HEK293 (cell line): ENCODE results near the gene LPP.

Experiments used
- CTCF ChIA-PET: fragments of 350-600 bp; formaldehyde crosslinking; extraction: SDS; loops from one replicate; lab custom pipeline; 2021; ENCODE audit warnings: antibody characterized with exemption; lab: Yijun Ruan, JAX
- POLR2A ChIA-PET: fragments of 300-600 bp; formaldehyde crosslinking; extraction: SDS; loops from one replicate; lab custom pipeline; 2020; ENCODE audit warnings: antibody characterized with exemption, inconsistent platforms; lab: Yijun Ruan, JAX
- H3K27ac ChIP-seq: fragments of 200-500 bp; sonication (Bioruptor generic); 2 replicates; pipeline ENCODE4 v1.5.1; 2014; ENCODE audit warnings: low read depth, low read length, control low read depth, inconsistent platforms; ENCODE audit errors: extremely low read depth
- H3K36me3 ChIP-seq, 2 experiments: fragments of 200-500 bp in 1 of 2; sonication (Bioruptor generic) in 1 of 2; 1 replicate in 1 of 2; 2 replicates in 1 of 2; pipeline ENCODE4 v1.5.1; 2014 to 2017; ENCODE audit warnings: inconsistent platforms in 2 of 2, low read length in 2 of 2; ENCODE audit not compliant: control insufficient read depth in 2 of 2, insufficient read depth in 1 of 2
- H3K4me1 ChIP-seq: fragments of 200-500 bp; sonication (Bioruptor generic); 2 replicates; pipeline ENCODE4 v1.5.1; 2014; ENCODE audit warnings: mild to moderate bottlenecking, low read length, inconsistent platforms; ENCODE audit not compliant: control insufficient read depth, insufficient read depth
- H3K4me3 ChIP-seq: 2 replicates; pipeline ENCODE4 v1.5.1; 2011; ENCODE audit warnings: low read depth, mild to moderate bottlenecking, control low read depth, low read length, moderate library complexity
- H3K9me3 ChIP-seq: fragments of 200-500 bp; sonication (Bioruptor generic); 2 replicates; pipeline ENCODE4 v1.5.1; 2014; ENCODE audit warnings: low read depth, low read length, inconsistent platforms; ENCODE audit not compliant: control insufficient read depth, insufficient read depth
- KLF10 ChIP-seq: fragments of 450-650 bp; IDR thresholded peaks from 2 replicates; pipeline ENCODE4 v1.5.1; 2018; ENCODE audit warnings: missing biosample characterization, mild to moderate bottlenecking, missing genetic modification characterization
- PRDM1 ChIP-seq: fragments of 450-650 bp; formaldehyde crosslinking; IDR thresholded peaks from 2 replicates; pipeline ENCODE4; 2016; ENCODE audit warnings: missing biosample characterization, missing genetic modification characterization
- SP7 ChIP-seq: fragments of 450-650 bp; formaldehyde crosslinking; IDR thresholded peaks from 2 replicates; pipeline ENCODE4 v1.5.1; 2016; ENCODE audit warnings: missing biosample characterization, missing genetic modification characterization
- YY1 ChIP-seq: fragments of 450-650 bp; formaldehyde crosslinking; IDR thresholded peaks from 2 replicates; pipeline ENCODE4 v1.5.1; 2018; ENCODE audit warnings: missing biosample characterization, missing genetic modification characterization
- ZNF133 ChIP-seq: fragments of 450-650 bp; formaldehyde crosslinking; IDR thresholded peaks from 2 replicates; pipeline ENCODE4 v1.5.1; 2016; ENCODE audit warnings: missing biosample characterization, missing genetic modification characterization
- ZNF146 ChIP-seq: fragments of 450-650 bp; formaldehyde crosslinking; IDR thresholded peaks from 2 replicates; pipeline ENCODE4 v1.5.1; 2016; ENCODE audit warnings: missing biosample characterization, missing genetic modification characterization
- ZNF18 ChIP-seq: fragments of 450-650 bp; formaldehyde crosslinking; IDR thresholded peaks from 2 replicates; pipeline ENCODE4 v1.5.1; 2016; ENCODE audit warnings: missing biosample characterization, missing genetic modification characterization
- ZNF37A ChIP-seq: fragments of 450-650 bp; IDR thresholded peaks from 2 replicates; pipeline ENCODE4 v1.5.1; 2018; ENCODE audit warnings: missing biosample characterization, missing genetic modification characterization
- ZNF423 ChIP-seq: fragments of 450-650 bp; formaldehyde crosslinking; IDR thresholded peaks from 2 replicates; pipeline ENCODE4 v1.5.1; 2016; ENCODE audit warnings: missing biosample characterization, missing genetic modification characterization
- ZNF555 ChIP-seq: fragments of 450-650 bp; formaldehyde crosslinking; conservative IDR thresholded peaks from 2 replicates; pipeline ENCODE4 v1.5.1; 2017; ENCODE audit warnings: missing biosample characterization, mild to moderate bottlenecking, missing genetic modification characterization, inconsistent platforms
- ZNF624 ChIP-seq: fragments of 450-650 bp; formaldehyde crosslinking; IDR thresholded peaks from 2 replicates; pipeline ENCODE4 v1.5.1; 2017; ENCODE audit warnings: missing biosample characterization, missing genetic modification characterization
- ZNF654 ChIP-seq: fragments of 450-650 bp; formaldehyde crosslinking; IDR thresholded peaks from 2 replicates; pipeline ENCODE4 v1.5.1; 2016; ENCODE audit warnings: low read depth, missing biosample characterization, missing genetic modification characterization
- ZNF76 ChIP-seq: fragments of 450-650 bp; formaldehyde crosslinking; IDR thresholded peaks from 2 replicates; pipeline ENCODE4; 2016; ENCODE audit warnings: low read depth, missing biosample characterization, missing genetic modification characterization, borderline replicate concordance
- ZSCAN30 ChIP-seq: fragments of 450-650 bp; IDR thresholded peaks from 2 replicates; pipeline ENCODE4 v1.5.1; 2018; ENCODE audit warnings: missing biosample characterization, mild to moderate bottlenecking, missing genetic modification characterization, moderate library complexity
- TF ChIP-seq, protein P1 (sequence below): fragments of 450-650 bp; formaldehyde crosslinking; IDR thresholded peaks from 2 replicates; pipeline ENCODE4 v1.5.0; 2017; ENCODE audit warnings: missing biosample characterization, missing genetic modification characterization, borderline replicate concordance
- TF ChIP-seq, protein P2 (sequence below): fragments of 450-650 bp; formaldehyde crosslinking; IDR thresholded peaks from 2 replicates; pipeline ENCODE4 v1.5.1; 2016; ENCODE audit warnings: missing biosample characterization, missing genetic modification characterization
- TF ChIP-seq, protein P3 (sequence below): fragments of 450-650 bp; formaldehyde crosslinking; IDR thresholded peaks from 2 replicates; pipeline ENCODE4 v1.5.1; 2016; ENCODE audit warnings: missing biosample characterization, missing genetic modification characterization

The LPP gene

DNA sequence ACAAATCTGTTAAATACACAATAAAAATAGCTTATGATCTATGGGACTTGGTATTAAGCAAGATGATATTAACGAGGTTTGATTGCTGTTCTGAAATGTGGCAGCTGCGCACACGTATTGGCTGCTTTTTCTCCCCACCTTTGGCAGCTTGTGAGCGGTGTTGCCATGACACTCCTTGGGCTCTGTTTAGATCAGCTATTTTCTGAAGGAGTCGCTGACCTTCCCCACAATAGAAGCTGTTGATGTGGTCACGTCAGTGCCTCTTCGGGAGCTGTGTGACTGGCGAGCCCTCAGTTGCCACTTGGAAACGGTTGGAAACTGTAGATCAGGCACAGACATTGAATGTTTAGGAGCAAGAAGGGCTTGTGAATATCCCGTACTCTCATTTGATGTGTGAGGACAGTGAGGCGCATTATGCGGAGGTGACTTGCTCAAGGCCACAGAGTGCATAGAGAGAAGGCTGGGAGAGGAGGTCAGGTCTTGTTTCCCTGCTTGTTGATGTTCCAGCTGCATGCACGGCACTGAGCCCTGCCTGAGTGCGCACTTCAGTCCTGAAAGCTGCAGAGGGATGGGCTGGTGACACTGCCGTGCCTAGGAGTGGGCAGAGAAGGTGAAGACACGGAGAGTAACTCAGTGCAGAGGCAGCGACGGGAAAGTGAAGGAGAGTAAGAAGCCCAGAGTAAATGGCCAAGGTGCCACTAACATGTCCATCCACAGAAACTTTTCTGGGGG, 198.4 kb downstream of the LPP start:
- CTCF ChIA-PET = no interaction called here
- H3K36me3 ChIP-seq = no peaks in the 10 kb centered on the region

GRCh38 chr3:188353426-188353825, 199.5 kb downstream of the LPP start:
- 0 out of 2 replicates have a peak, but pooled peaks cover 5% of the 10 kb centered on the region for H3K4me1 ChIP-seq
- POLR2A ChIA-PET = no interaction called here
- no peak overlapping the region for H3K4me3 ChIP-seq
- TF ChIP-seq ZNF423 (tag by site-specific recombination) = no peak
- no peak for TF ChIP-seq ZNF654 (tag by site-specific recombination)
- TF ChIP-seq, all 188 proteins: peak for 0
- CTCF ChIA-PET = no interaction called here
- H3K27ac ChIP-seq = no peak overlapping the region
- H3K9me3 ChIP-seq = no peaks in the 10 kb centered on the region
- no peaks in the 10 kb centered on the region for H3K36me3 ChIP-seq

More for the DNA sequence above, 198.4 kb downstream of the LPP start:
- Histone ChIP-seq H3K27ac (no peak overlapping the region), H3K4me1 (0 out of 2 replicates have a peak, but pooled peaks cover 5% of the 10 kb centered on the region), H3K9me3 (no peaks in the 10 kb centered on the region), H3K4me3 (no peak overlapping the region)
- TF ChIP-seq ZNF146 (tag by site-specific recombination) = no peak
- TF ChIP-seq, protein P1, sequence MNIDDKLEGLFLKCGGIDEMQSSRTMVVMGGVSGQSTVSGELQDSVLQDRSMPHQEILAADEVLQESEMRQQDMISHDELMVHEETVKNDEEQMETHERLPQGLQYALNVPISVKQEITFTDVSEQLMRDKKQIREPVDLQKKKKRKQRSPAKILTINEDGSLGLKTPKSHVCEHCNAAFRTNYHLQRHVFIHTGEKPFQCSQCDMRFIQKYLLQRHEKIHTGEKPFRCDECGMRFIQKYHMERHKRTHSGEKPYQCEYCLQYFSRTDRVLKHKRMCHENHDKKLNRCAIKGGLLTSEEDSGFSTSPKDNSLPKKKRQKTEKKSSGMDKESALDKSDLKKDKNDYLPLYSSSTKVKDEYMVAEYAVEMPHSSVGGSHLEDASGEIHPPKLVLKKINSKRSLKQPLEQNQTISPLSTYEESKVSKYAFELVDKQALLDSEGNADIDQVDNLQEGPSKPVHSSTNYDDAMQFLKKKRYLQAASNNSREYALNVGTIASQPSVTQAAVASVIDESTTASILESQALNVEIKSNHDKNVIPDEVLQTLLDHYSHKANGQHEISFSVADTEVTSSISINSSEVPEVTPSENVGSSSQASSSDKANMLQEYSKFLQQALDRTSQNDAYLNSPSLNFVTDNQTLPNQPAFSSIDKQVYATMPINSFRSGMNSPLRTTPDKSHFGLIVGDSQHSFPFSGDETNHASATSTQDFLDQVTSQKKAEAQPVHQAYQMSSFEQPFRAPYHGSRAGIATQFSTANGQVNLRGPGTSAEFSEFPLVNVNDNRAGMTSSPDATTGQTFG (tag by site-specific recombination) = no peak
- no peak for TF ChIP-seq ZNF37A (tag by site-specific recombination)
- TF ChIP-seq, protein P2, sequence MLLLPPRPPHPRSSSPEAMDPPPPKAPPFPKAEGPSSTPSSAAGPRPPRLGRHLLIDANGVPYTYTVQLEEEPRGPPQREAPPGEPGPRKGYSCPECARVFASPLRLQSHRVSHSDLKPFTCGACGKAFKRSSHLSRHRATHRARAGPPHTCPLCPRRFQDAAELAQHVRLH (tag by site-specific recombination) = no peak
- TF ChIP-seq ZNF76 (tag by site-specific recombination) = no peak
- no peak for TF ChIP-seq ZNF555
- no peak for TF ChIP-seq ZNF18 (tag by site-specific recombination)
- TF ChIP-seq ZNF133 (tag by site-specific recombination) = no peak
- TF ChIP-seq PRDM1 (tag by site-specific recombination) = no peak
- no peak for TF ChIP-seq ZSCAN30 (tag by site-specific recombination)
- no peak for TF ChIP-seq SP7 (tag by site-specific recombination)
- TF ChIP-seq, protein P3, sequence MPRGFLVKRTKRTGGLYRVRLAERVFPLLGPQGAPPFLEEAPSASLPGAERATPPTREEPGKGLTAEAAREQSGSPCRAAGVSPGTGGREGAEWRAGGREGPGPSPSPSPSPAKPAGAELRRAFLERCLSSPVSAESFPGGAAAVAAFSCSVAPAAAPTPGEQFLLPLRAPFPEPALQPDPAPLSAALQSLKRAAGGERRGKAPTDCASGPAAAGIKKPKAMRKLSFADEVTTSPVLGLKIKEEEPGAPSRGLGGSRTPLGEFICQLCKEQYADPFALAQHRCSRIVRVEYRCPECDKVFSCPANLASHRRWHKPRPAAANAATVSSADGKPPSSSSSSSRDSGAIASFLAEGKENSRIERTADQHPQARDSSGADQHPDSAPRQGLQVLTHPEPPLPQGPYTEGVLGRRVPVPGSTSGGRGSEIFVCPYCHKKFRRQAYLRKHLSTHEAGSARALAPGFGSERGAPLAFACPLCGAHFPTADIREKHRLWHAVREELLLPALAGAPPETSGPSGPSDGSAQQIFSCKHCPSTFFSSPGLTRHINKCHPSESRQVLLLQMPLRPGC (tag by site-specific recombination) = no peak
- TF ChIP-seq KLF10 (tag by site-specific recombination) = no peak
- TF ChIP-seq YY1 (tag by site-specific recombination) = no peak
- TF ChIP-seq ZNF624 (tag by site-specific recombination) = no peak
- POLR2A ChIA-PET = no interaction called here
